B cell (primary cell): ENCODE results near the gene SPOP. TPM values are rescaled to one million over a fixed set of nuclear protein-coding genes. Genes with fewer than 3 reads are reported as not detected.

Experiments used
- ATAC-seq: fragments of 200-7000 bp; cut with Tn5 transposase; one replicate; pipeline ENCODE4 v1.10.0; 2021; ENCODE audit warnings: low read depth, mild to moderate bottlenecking, moderate number of reproducible peaks, moderate library complexity
- CTCF ChIA-PET: fragments of 350-600 bp; sonication (Branson Sonifier 250); formaldehyde crosslinking; loops from one replicate; lab custom pipeline; 2021; ENCODE audit warnings: antibody characterized with exemption, inconsistent platforms; lab: Charles Lee
- POLR2A ChIA-PET: fragments of 350-600 bp; sonication (Branson Sonifier 250); formaldehyde crosslinking; loops from one replicate; lab custom pipeline; 2021; ENCODE audit warnings: antibody characterized with exemption; lab: Charles Lee
- DNase-seq: peaks from one replicate; pipeline ENCODE4 v3.0.0; 2013
- H2AFZ ChIP-seq: 2 replicates; pipeline ENCODE4 v1.6.1; 2012; ENCODE audit warnings: mild to moderate bottlenecking, low read depth, low read length; ENCODE audit not compliant: insufficient read depth, poor library complexity, severe bottlenecking
- H3K27ac ChIP-seq, 2 donors: 1 replicate in 1 of 2; 2 replicates in 1 of 2; pipeline ENCODE4 v1.5.1; 2012 to 2013; ENCODE audit warnings: low read length in 2 of 2, mild to moderate bottlenecking in 2 of 2, moderate library complexity in 1 of 2
- H3K27me3 ChIP-seq, 4 experiments: fragments of 200-600 bp in 1 of 4; sonication (generic) in 1 of 4; replicated peaks in 1 of 4; 1 replicate in 2 of 4; 2 replicates in 2 of 4; pipeline versions ENCODE4 v1.6.1 to v1.7.0; 2013 to 2016; ENCODE audit warnings: low read length in 3 of 4, mild to moderate bottlenecking in 2 of 4, mixed read lengths in 1 of 4, moderate library complexity in 1 of 4; ENCODE audit not compliant: insufficient read depth in 4 of 4, control insufficient read depth in 3 of 4; ENCODE audit errors: control extremely low read depth in 1 of 4
- H3K36me3 ChIP-seq, 2 experiments: replicated peaks in 1 of 2; 1 replicate in 1 of 2; 2 replicates in 1 of 2; pipeline versions ENCODE4 v1.6.1 to v1.7.1; 2013; ENCODE audit warnings: low read length in 1 of 2; ENCODE audit not compliant: insufficient read depth in 2 of 2, control insufficient read depth in 1 of 2; ENCODE audit errors: control extremely low read depth in 1 of 2, extremely low read depth in 1 of 2
- H3K4me1 ChIP-seq, 2 donors: fragments of 200-600 bp in 1 of 2; sonication (generic) in 1 of 2; 1 replicate in 1 of 2; 2 replicates in 1 of 2; pipeline versions ENCODE4 v1.5.1 to v1.6.1; 2013 to 2017; ENCODE audit warnings: low read length in 2 of 2; ENCODE audit not compliant: control insufficient read depth in 2 of 2, insufficient read depth in 2 of 2
- H3K4me2 ChIP-seq: replicated peaks from 2 replicates; pipeline ENCODE3; 2012; ENCODE audit warnings: mild to moderate bottlenecking, low read depth, low read length; ENCODE audit not compliant: poor library complexity, severe bottlenecking
- H3K4me3 ChIP-seq, 5 experiments: fragments of 200-600 bp in 1 of 5; sonication (generic) in 1 of 5; 1 replicate in 3 of 5; 2 replicates in 2 of 5; pipeline versions ENCODE4 v1.5.1 to v1.7.0; 2011 to 2016; ENCODE audit warnings: low read length in 4 of 5, mild to moderate bottlenecking in 4 of 5, low read depth in 2 of 5, control low read depth in 1 of 5, moderate library complexity in 1 of 5; ENCODE audit not compliant: insufficient read depth in 1 of 5; ENCODE audit errors: control extremely low read depth in 1 of 5, extremely low read depth in 1 of 5
- H3K79me2 ChIP-seq: fragments of 200-600 bp; sonication (generic); one replicate; pipeline ENCODE4 v1.6.0; 2016; ENCODE audit warnings: low read length; ENCODE audit not compliant: control insufficient read depth, insufficient read depth
- H3K9ac ChIP-seq: fragments of 200-600 bp; sonication (generic); 2 replicates; pipeline ENCODE4 v1.6.1; 2017; ENCODE audit warnings: mild to moderate bottlenecking, low read length, moderate library complexity
- H3K9me3 ChIP-seq, 3 donors: one replicate each; pipeline versions ENCODE4 v1.6.1 to v1.7.1; 2013; ENCODE audit warnings: low read length in 2 of 3; ENCODE audit not compliant: control insufficient read depth in 2 of 3, insufficient read depth in 1 of 3; ENCODE audit errors: control extremely low read depth in 1 of 3
- H4K20me1 ChIP-seq: 2 replicates; pipeline ENCODE4 v1.6.0; 2012; ENCODE audit warnings: mild to moderate bottlenecking, low read length; ENCODE audit not compliant: insufficient read depth, control insufficient read depth, poor library complexity, severe bottlenecking
- H3K27ac Mint-ChIP-seq: one replicate; pipeline ENCODE4 v1.8.0; 2021; ENCODE audit warnings: mixed read lengths
- H3K27me3 Mint-ChIP-seq: one replicate; pipeline ENCODE4 v1.8.0; 2021; ENCODE audit warnings: mixed read lengths
- H3K4me1 Mint-ChIP-seq: one replicate; pipeline ENCODE4 v1.8.0; 2021; ENCODE audit warnings: mixed read lengths
- H3K4me3 Mint-ChIP-seq: one replicate; pipeline ENCODE4 v1.8.0; 2021; ENCODE audit warnings: mixed read lengths
- H3K9me3 Mint-ChIP-seq: one replicate; pipeline ENCODE4 v1.8.0; 2022; ENCODE audit warnings: mixed read lengths; ENCODE audit not compliant: insufficient read depth
- EZH2 ChIP-seq: IDR thresholded peaks from 2 replicates; pipeline ENCODE4 v1.6.1; 2012; ENCODE audit warnings: borderline replicate concordance, low read depth, mild to moderate bottlenecking, moderate library complexity, low read length; ENCODE audit not compliant: insufficient read depth, poor library complexity, severe bottlenecking
- whole genome bisulfite sequencing: methylation state at CpG from one replicate; pipeline ENCODE4 v1.1.5; 2013; ENCODE audit warnings: missing lambda C conversion rate; ENCODE audit not compliant: insufficient coverage; 5-methylcytosine and 5-hydroxymethylcytosine counted together
- intact Hi-C: fragments of 100-400 bp; cut with micrococcal nuclease; formaldehyde crosslinking; loops from one replicate; pipeline ENCODE4 v1.10.0; 2022
- polyA plus RNA-seq: library from polyadenylated mRNA; depleted of rRNA; stranded (reverse); fragments of >200 nt; gene quantifications from 2 replicates; pipeline ENCODE4 v1.2.3, GENCODE V29; 2012
- total RNA-seq, 2 donors: library from RNA; stranded (reverse); fragments of 120-200 nt in 1 of 2; gene quantifications; 1 replicate in 1 of 2; 2 replicates in 1 of 2; pipeline versions ENCODE4 v1.2.3 to v1.2.4, GENCODE V29; 2013 to 2022
- TF ChIP-seq, protein P1 (sequence below): fragments of 200-600 bp; IDR thresholded peaks from one replicate; pipeline ENCODE4 v1.8.0; 2022; ENCODE audit warnings: antibody characterized with exemption, mild to moderate bottlenecking

Gene SPOP
- total and polyA plus RNA-seq, 2 donors (not counting 1 experiment from before 2014, with no cell fraction given), result 27.0 to 72.1 TPM

DNA sequence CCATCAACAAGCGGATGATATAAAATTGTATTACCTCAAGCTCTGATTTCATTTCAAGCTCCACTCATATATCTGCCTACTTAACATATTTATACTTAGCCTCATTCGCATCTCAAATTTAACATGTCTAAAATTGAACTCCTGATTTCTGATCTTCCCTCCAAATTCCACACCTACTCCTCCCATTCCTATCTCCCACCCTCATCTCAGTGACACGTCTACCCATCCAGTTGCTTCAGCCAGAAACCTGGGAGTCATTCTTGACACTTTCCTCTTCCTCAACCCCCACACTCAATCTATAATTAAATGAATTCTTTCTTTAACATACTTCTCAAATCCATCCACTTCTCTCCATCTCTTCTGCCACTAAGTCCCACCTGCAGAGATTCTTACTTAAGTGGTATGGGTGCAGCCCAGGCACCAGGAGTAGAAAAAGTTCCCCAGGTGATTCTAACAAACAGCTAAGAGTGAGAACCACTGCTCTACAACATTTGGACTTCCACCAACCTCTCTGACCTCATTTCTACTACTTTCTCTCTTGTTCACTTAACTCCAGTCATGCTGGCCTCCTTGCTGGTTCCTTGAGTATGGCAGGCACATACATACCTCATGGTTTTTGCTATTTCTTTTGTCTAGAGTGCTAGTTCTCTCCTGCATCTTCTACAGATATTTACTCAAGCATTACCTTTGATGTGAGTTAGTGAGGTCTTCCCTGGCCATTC is 18.1 kb downstream of the SPOP start:
- H2AFZ ChIP-seq, result no peak overlapping the region
- TF ChIP-seq, protein P1, sequence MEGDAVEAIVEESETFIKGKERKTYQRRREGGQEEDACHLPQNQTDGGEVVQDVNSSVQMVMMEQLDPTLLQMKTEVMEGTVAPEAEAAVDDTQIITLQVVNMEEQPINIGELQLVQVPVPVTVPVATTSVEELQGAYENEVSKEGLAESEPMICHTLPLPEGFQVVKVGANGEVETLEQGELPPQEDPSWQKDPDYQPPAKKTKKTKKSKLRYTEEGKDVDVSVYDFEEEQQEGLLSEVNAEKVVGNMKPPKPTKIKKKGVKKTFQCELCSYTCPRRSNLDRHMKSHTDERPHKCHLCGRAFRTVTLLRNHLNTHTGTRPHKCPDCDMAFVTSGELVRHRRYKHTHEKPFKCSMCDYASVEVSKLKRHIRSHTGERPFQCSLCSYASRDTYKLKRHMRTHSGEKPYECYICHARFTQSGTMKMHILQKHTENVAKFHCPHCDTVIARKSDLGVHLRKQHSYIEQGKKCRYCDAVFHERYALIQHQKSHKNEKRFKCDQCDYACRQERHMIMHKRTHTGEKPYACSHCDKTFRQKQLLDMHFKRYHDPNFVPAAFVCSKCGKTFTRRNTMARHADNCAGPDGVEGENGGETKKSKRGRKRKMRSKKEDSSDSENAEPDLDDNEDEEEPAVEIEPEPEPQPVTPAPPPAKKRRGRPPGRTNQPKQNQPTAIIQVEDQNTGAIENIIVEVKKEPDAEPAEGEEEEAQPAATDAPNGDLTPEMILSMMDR, result no peak
- TF ChIP-seq EZH2, result no peak
- Mint-ChIP-seq H3K27ac (no peak overlapping the region), H3K27me3 (no peaks in the 10 kb centered on the region), H3K9me3 (no peaks in the 10 kb centered on the region), H3K4me3 (no peak overlapping the region), H3K4me1 (peaks cover 43% of the 10 kb centered on the region)
- DNase-seq, result no peak
- no peaks in the 10 kb centered on the region for H3K9me3 ChIP-seq
- 92% methylated on average over 3 of the region's 3 CpGs for WGBS
- ChIA-PET CTCF (no interaction called here), POLR2A (no interaction called here)
- H3K36me3 ChIP-seq, result peaks cover 1 to 25% of the 10 kb centered on the region in 2 experiments
- H3K27me3 ChIP-seq, result no peaks in the 10 kb centered on the region
- peaks cover 4 to 8% of the 10 kb centered on the region in 2 donors for H3K4me1 ChIP-seq
- peaks cover 99% of the 10 kb centered on the region for H3K79me2 ChIP-seq
- no peak for ATAC-seq
- H3K9ac ChIP-seq, result no peak overlapping the region
- no peak overlapping the region for H3K4me3 ChIP-seq
- H3K27ac ChIP-seq, result no peak overlapping the region
- no peak overlapping the region for H3K4me2 ChIP-seq
- intact Hi-C loops, result no loop called here
- H4K20me1 ChIP-seq, result peaks cover 70% of the 10 kb centered on the region

DNA sequence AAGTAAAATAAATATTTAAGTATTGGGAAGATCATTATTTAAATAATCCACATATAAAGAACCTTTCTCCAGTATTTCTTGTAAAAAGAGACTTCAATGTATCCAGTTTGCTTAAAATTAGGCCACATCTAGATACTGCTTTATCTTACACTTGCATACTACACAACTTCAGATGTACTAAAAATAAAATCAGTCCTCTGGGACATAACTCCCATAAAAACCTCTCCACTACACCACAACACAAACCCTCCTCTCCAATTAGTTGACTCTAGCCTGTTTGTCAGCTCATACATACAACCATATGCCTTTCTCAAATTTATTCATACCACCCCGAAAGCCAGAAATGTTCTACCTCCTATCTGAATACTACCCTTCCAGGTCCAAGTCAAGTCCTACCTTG is 21.6 kb downstream of the SPOP start:
- Histone ChIP-seq H3K27me3 (no peaks in the 10 kb centered on the region), H2AFZ (no peak overlapping the region), H3K79me2 (peaks cover 99% of the 10 kb centered on the region), H3K36me3 (peaks cover 3 to 15% of the 10 kb centered on the region in 2 experiments), H3K9me3 (no peaks in the 10 kb centered on the region), H3K9ac (no peak overlapping the region), H3K4me2 (no peak overlapping the region), H4K20me1 (peaks cover 77% of the 10 kb centered on the region), H3K4me3 (no peak overlapping the region), H3K4me1 (peaks cover 0 to 3% of the 10 kb centered on the region in 2 donors), H3K27ac (no peak overlapping the region)
- no peak overlapping the region for H3K27ac Mint-ChIP-seq
- no peak for DNase-seq
- no peak for ATAC-seq
- H3K9me3 Mint-ChIP-seq, result no peaks in the 10 kb centered on the region
- H3K4me3 Mint-ChIP-seq, result no peak overlapping the region
- POLR2A ChIA-PET, result no interaction called here
- H3K4me1 Mint-ChIP-seq, result peaks cover 43% of the 10 kb centered on the region
- TF ChIP-seq EZH2, result no peak
- TF ChIP-seq, protein P1, result no peak
- intact Hi-C loops, result no loop called here
- CTCF ChIA-PET, result no interaction called here
- WGBS, result 100% methylated on average over 1 of the region's 1 CpG
- no peaks in the 10 kb centered on the region for H3K27me3 Mint-ChIP-seq
